ENCODE measurements around the gene VANGL1.

DNA sequence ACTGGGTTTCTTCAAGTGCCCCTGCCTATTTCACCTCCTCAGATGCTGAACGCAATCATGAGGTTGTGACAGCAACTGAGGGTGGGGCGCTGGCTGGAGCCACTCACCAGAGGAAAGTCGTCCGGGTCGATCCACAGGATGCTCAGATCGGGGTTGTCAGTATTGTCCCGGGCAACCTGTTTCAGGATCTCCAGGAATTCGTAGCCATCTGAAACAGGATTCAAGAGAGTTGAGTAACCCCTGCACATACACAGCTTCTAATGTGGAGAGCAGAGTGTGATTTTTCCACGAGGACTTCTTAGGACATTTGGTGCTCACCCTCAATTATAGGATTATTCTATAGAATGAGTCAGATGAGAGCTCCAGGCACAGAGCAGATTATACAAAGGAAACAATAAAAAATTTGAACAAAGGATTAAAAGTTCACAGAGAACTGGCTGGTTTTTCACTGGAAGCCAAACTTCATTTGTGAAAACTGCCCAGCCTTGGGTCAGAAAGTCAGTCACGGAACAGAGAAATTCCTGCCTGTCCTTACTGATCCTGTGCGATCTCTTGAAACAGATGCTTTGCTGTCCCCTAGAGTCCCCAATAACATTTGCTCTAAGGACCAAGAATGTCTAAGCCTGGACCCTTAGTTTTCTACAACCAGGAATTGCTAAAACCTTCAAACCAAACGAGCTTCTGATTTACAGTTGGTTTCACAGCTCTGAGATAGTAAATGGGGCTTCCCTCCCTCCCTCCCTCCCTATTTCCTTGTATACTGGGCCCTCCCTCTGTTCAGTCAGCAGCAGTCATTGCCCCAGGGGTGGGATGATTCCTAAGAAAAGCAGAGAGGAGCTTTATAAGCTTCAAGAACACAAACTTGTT is 63.5 kb downstream of the VANGL1 start:
- TF ChIP-seq SMC3 (IDR thresholded peaks at IDR 0.05; ENCODE audit: low read length): no peak
- TF ChIP-seq, protein P1, sequence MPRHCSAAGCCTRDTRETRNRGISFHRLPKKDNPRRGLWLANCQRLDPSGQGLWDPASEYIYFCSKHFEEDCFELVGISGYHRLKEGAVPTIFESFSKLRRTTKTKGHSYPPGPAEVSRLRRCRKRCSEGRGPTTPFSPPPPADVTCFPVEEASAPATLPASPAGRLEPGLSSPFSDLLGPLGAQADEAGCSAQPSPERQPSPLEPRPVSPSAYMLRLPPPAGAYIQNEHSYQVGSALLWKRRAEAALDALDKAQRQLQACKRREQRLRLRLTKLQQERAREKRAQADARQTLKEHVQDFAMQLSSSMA (CRISPR knock-in tag; IDR thresholded peaks at IDR 0.05): no peak
- TF ChIP-seq TGIF2 (CRISPR knock-in tag; IDR thresholded peaks at IDR 0.05): no peak
- no peak for TF ChIP-seq GPN1 (CRISPR knock-in tag; IDR thresholded peaks at IDR 0.05; ENCODE audit: borderline replicate concordance)
- TF ChIP-seq JUNB (CRISPR knock-in tag; IDR thresholded peaks at IDR 0.05; ENCODE audit: borderline replicate concordance): no peak
- no peak for TF ChIP-seq YY1 (IDR thresholded peaks at IDR 0.05; ENCODE audit: insufficient read depth, insufficient replicate concordance, low read depth, low read length)
- TF ChIP-seq ZNF432 (CRISPR knock-in tag; IDR thresholded peaks at IDR 0.05; ENCODE audit: borderline replicate concordance): no peak
- TF ChIP-seq, protein P2, sequence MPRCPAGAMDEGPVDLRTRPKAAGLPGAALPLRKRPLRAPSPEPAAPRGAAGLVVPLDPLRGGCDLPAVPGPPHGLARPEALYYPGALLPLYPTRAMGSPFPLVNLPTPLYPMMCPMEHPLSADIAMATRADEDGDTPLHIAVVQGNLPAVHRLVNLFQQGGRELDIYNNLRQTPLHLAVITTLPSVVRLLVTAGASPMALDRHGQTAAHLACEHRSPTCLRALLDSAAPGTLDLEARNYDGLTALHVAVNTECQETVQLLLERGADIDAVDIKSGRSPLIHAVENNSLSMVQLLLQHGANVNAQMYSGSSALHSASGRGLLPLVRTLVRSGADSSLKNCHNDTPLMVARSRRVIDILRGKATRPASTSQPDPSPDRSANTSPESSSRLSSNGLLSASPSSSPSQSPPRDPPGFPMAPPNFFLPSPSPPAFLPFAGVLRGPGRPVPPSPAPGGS (CRISPR knock-in tag; IDR thresholded peaks at IDR 0.05): no peak
- no peak for TF ChIP-seq JUND (CRISPR knock-in tag; IDR thresholded peaks at IDR 0.05)
- TF ChIP-seq, protein P3, sequence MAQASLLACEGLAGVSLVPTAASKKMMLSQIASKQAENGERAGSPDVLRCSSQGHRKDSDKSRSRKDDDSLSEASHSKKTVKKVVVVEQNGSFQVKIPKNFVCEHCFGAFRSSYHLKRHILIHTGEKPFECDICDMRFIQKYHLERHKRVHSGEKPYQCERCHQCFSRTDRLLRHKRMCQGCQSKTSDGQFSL (CRISPR knock-in tag; IDR thresholded peaks at IDR 0.05): no peak
- no peak for TF ChIP-seq ZNF263 (CRISPR knock-in tag; IDR thresholded peaks at IDR 0.05)
- TF ChIP-seq, protein P4, sequence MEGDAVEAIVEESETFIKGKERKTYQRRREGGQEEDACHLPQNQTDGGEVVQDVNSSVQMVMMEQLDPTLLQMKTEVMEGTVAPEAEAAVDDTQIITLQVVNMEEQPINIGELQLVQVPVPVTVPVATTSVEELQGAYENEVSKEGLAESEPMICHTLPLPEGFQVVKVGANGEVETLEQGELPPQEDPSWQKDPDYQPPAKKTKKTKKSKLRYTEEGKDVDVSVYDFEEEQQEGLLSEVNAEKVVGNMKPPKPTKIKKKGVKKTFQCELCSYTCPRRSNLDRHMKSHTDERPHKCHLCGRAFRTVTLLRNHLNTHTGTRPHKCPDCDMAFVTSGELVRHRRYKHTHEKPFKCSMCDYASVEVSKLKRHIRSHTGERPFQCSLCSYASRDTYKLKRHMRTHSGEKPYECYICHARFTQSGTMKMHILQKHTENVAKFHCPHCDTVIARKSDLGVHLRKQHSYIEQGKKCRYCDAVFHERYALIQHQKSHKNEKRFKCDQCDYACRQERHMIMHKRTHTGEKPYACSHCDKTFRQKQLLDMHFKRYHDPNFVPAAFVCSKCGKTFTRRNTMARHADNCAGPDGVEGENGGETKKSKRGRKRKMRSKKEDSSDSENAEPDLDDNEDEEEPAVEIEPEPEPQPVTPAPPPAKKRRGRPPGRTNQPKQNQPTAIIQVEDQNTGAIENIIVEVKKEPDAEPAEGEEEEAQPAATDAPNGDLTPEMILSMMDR (CRISPR knock-in tag; IDR thresholded peaks at IDR 0.05): no peak
- TF ChIP-seq, protein P5, sequence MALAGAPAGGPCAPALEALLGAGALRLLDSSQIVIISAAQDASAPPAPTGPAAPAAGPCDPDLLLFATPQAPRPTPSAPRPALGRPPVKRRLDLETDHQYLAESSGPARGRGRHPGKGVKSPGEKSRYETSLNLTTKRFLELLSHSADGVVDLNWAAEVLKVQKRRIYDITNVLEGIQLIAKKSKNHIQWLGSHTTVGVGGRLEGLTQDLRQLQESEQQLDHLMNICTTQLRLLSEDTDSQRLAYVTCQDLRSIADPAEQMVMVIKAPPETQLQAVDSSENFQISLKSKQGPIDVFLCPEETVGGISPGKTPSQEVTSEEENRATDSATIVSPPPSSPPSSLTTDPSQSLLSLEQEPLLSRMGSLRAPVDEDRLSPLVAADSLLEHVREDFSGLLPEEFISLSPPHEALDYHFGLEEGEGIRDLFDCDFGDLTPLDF (CRISPR knock-in tag; IDR thresholded peaks at IDR 0.05): no peak
- TF ChIP-seq, protein P6, sequence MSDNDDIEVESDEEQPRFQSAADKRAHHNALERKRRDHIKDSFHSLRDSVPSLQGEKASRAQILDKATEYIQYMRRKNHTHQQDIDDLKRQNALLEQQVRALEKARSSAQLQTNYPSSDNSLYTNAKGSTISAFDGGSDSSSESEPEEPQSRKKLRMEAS (IDR thresholded peaks at IDR 0.05): no peak
